ENCODE measurements around the gene ANKRD55. TPM values are rescaled to one million over a fixed set of nuclear protein-coding genes. Genes with fewer than 3 reads are reported as not detected.

The ANKRD55 gene
- total RNA-seq, 1 donor from 2014 or later, result not detected

GRCh38 chr5:56094579-56095361 is 138.4 kb downstream of the ANKRD55 start:
- no peaks in the 10 kb centered on the region for H3K36me3 Mint-ChIP-seq (ENCODE audit: insufficient read depth)

GRCh38 chr5:56093970-56094369 is 139.2 kb downstream of the ANKRD55 start:
- Mint-ChIP-seq H3K4me3 (ENCODE audit: low read depth) (no peak overlapping the region), H3K27ac (no peak overlapping the region), H3K4me1 (ENCODE audit: low read depth) (peaks cover 7% of the 10 kb centered on the region), H3K9me3 (ENCODE audit: low read depth) (no peaks in the 10 kb centered on the region), H3K27me3 (no peaks in the 10 kb centered on the region), H3K36me3 (ENCODE audit: insufficient read depth) (no peaks in the 10 kb centered on the region)
- DNase-seq (ENCODE audit: low spot score, unreplicated experiment), result no peak
- TF ChIP-seq, protein P1, sequence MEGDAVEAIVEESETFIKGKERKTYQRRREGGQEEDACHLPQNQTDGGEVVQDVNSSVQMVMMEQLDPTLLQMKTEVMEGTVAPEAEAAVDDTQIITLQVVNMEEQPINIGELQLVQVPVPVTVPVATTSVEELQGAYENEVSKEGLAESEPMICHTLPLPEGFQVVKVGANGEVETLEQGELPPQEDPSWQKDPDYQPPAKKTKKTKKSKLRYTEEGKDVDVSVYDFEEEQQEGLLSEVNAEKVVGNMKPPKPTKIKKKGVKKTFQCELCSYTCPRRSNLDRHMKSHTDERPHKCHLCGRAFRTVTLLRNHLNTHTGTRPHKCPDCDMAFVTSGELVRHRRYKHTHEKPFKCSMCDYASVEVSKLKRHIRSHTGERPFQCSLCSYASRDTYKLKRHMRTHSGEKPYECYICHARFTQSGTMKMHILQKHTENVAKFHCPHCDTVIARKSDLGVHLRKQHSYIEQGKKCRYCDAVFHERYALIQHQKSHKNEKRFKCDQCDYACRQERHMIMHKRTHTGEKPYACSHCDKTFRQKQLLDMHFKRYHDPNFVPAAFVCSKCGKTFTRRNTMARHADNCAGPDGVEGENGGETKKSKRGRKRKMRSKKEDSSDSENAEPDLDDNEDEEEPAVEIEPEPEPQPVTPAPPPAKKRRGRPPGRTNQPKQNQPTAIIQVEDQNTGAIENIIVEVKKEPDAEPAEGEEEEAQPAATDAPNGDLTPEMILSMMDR (IDR thresholded peaks at IDR 0.05; ENCODE audit: unreplicated experiment), result no peak

More at GRCh38 chr5:56094579-56095361, 138.4 kb downstream of the ANKRD55 start:
- peaks cover 4% of the 10 kb centered on the region for H3K4me1 Mint-ChIP-seq (ENCODE audit: low read depth)
- TF ChIP-seq, protein P1 (IDR thresholded peaks at IDR 0.05; ENCODE audit: unreplicated experiment), result no peak
- no peak overlapping the region for H3K27ac Mint-ChIP-seq
- H3K9me3 Mint-ChIP-seq (ENCODE audit: low read depth), result no peaks in the 10 kb centered on the region
- H3K4me3 Mint-ChIP-seq (ENCODE audit: low read depth), result no peak overlapping the region
- DNase-seq (ENCODE audit: low spot score, unreplicated experiment), result no peak
- no peaks in the 10 kb centered on the region for H3K27me3 Mint-ChIP-seq

DNA sequence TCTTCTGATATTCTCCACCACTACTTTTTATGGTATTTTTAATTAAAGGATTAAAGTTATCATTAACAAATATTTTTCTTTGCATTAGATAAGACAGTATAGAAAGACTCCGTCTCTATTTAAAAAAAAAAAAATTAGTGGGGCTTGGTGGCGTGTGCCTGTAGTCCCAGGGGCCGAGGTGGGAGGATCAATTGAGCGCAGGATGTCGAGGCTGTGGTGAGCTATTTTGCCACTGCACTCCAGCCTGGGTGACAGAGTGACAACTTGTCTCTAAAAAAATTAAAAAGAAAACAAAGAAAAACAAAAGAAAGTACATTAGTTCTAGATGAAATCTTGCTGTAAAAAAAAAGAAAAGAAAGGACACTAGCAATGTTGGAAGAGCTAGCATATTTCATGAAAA is 141.0 kb downstream of the ANKRD55 start:
- DNase-seq (ENCODE audit: low spot score, unreplicated experiment), result no peak

GRCh38 chr5:56091664-56092063 is 141.5 kb downstream of the ANKRD55 start:
- TF ChIP-seq, protein P1 (IDR thresholded peaks at IDR 0.05; ENCODE audit: unreplicated experiment), result no peak
- no peaks in the 10 kb centered on the region for H3K9me3 Mint-ChIP-seq (ENCODE audit: low read depth)
- no peak overlapping the region for H3K27ac Mint-ChIP-seq
- H3K4me1 Mint-ChIP-seq (ENCODE audit: low read depth), result peaks cover 7% of the 10 kb centered on the region
- H3K27me3 Mint-ChIP-seq, result no peaks in the 10 kb centered on the region
- H3K4me3 Mint-ChIP-seq (ENCODE audit: low read depth), result no peak overlapping the region
- DNase-seq (ENCODE audit: low spot score, unreplicated experiment), result no peak
- no peaks in the 10 kb centered on the region for H3K36me3 Mint-ChIP-seq (ENCODE audit: insufficient read depth)

More for the DNA sequence above, 141.0 kb downstream of the ANKRD55 start:
- Mint-ChIP-seq H3K27me3 (no peaks in the 10 kb centered on the region), H3K27ac (no peak overlapping the region), H3K36me3 (ENCODE audit: insufficient read depth) (no peaks in the 10 kb centered on the region), H3K4me3 (ENCODE audit: low read depth) (no peak overlapping the region), H3K4me1 (ENCODE audit: low read depth) (peaks cover 7% of the 10 kb centered on the region), H3K9me3 (ENCODE audit: low read depth) (no peaks in the 10 kb centered on the region)
- TF ChIP-seq, protein P1 (IDR thresholded peaks at IDR 0.05; ENCODE audit: unreplicated experiment), result no peak

DNA sequence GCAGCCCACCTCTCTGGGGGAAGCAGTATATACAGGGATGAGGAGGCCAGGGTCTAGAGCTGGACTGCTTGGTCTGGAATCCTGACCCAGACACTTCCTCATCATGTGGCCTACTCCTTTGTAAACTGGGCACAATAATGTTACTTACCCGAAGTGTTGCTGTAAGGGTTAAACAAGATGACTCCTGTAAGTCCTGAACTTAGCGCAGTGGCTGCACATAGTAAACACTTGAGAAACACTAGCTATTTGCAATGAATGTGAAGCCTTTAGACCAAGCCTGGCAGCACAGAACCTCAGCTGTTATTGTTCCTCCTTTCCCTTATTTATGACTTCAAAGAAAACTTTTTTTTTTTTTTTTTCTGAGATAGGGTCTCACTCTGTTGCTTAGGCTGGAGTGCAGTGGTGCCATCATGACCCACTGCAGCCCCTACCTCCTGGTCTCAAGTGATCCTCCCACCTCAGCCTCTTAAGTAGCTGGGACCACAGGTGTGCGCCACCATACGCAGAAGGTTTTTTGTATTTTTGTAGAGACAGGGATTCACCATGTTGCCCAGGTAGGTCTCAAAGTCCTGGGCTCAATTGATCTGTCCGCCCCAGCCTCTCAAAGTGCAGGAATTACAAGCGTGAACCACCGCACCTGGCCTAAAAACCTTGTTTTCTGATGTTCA is 142.2 kb downstream of the ANKRD55 start:
- no peak for DNase-seq (ENCODE audit: low spot score, unreplicated experiment)
- H3K4me3 Mint-ChIP-seq (ENCODE audit: low read depth), result no peak overlapping the region
- no peaks in the 10 kb centered on the region for H3K27me3 Mint-ChIP-seq
- TF ChIP-seq, protein P1 (IDR thresholded peaks at IDR 0.05; ENCODE audit: unreplicated experiment), result no peak
- H3K36me3 Mint-ChIP-seq (ENCODE audit: insufficient read depth), result no peaks in the 10 kb centered on the region
- H3K9me3 Mint-ChIP-seq (ENCODE audit: low read depth), result no peaks in the 10 kb centered on the region
- no peak overlapping the region for H3K27ac Mint-ChIP-seq
- H3K4me1 Mint-ChIP-seq (ENCODE audit: low read depth), result peaks cover 7% of the 10 kb centered on the region

Data from progenitor cell of endocrine pancreas (in vitro differentiated cells).